GM12878 (cell line): ENCODE data around the gene UIMC1. TPM values are rescaled to one million over a fixed set of nuclear protein-coding genes. Genes with fewer than 3 reads are reported as not detected.

Source experiments
- ATAC-seq: fragments of 200-7000 bp; cut with Tn5 transposase; 3 replicates; pipeline ENCODE4 v1.9.1; 2020; ENCODE audit warnings: mild to moderate bottlenecking, moderate library complexity
- BruUV-seq: library from RNA; stranded (reverse); fragments of 400-500 nt; replicated peaks from 2 replicates; lab custom pipeline; 2021; lab: Mats Ljungman, UMichigan
- CTCF ChIA-PET: fragments of 300-600 bp; sonication (Branson Sonifier 250); formaldehyde crosslinking; extraction: SDS; loops from one replicate; lab custom pipeline; 2021; ENCODE audit warnings: inconsistent platforms; lab: Yijun Ruan, JAX
- POLR2A ChIA-PET: fragments of 350-600 bp; formaldehyde crosslinking; extraction: SDS; loops from one replicate; lab custom pipeline; 2021; ENCODE audit warnings: inconsistent platforms; lab: Charles Lee
- RAD21 ChIA-PET: fragments of 300-600 bp; sonication (Branson Sonifier 250); formaldehyde crosslinking; loops from one replicate; lab custom pipeline; 2023; ENCODE audit warnings: antibody characterized with exemption; ENCODE audit not compliant: unreplicated experiment; lab: Charles Lee
- SMC1A ChIA-PET: fragments of 300-600 bp; sonication (Branson Sonifier 250); formaldehyde crosslinking; loops from one replicate; lab custom pipeline; 2023; ENCODE audit not compliant: unreplicated experiment, uncharacterized antibody; lab: Charles Lee
- DNase-seq: peaks from one replicate; pipeline ENCODE4 v3.0.0-alpha.2; 2011; ENCODE audit warnings: low read depth, low spot score
- FAIRE-seq: peaks from 3 replicates; lab custom pipeline; 2011; peaks lifted over from hg19 to GRCh38; lab: Jason Lieb, UNC
- H2AFZ ChIP-seq: 2 replicates; pipeline ENCODE4 v1.6.0; 2011; ENCODE audit warnings: low read depth, low read length, control low read depth; ENCODE audit not compliant: control insufficient read depth
- H3K27ac ChIP-seq: 2 replicates; pipeline ENCODE4 v1.5.1; 2011; ENCODE audit warnings: control low read depth; ENCODE audit not compliant: control insufficient read depth, insufficient read depth
- H3K27me3 ChIP-seq, 2 experiments: replicated peaks in 1 of 2; 2 replicates each; pipeline versions ENCODE4 v1.6.0 to v1.6.1; 2011; ENCODE audit warnings: low read length in 1 of 2; ENCODE audit not compliant: control insufficient read depth in 2 of 2, insufficient read depth in 2 of 2
- H3K36me3 ChIP-seq, 2 experiments: 2 replicates each; pipeline ENCODE4 v1.5.1; 2011; ENCODE audit warnings: low read length in 1 of 2; ENCODE audit not compliant: control insufficient read depth in 2 of 2, insufficient read depth in 2 of 2
- H3K4me1 ChIP-seq: 2 replicates; pipeline ENCODE4 v1.6.1; 2011; ENCODE audit warnings: mild to moderate bottlenecking, low read length, moderate library complexity, mixed read lengths; ENCODE audit not compliant: control insufficient read depth, insufficient read depth
- H3K4me2 ChIP-seq: 2 replicates; pipeline ENCODE4 v1.6.0; 2011; ENCODE audit warnings: control low read depth; ENCODE audit not compliant: control insufficient read depth, insufficient read depth
- H3K4me3 ChIP-seq: fragments of 200-600 bp; sonication (generic); 2 replicates; pipeline ENCODE4 v1.5.1; 2016
- H3K79me2 ChIP-seq: 2 replicates; pipeline ENCODE4 v1.6.0; 2011; ENCODE audit warnings: low read length; ENCODE audit not compliant: control insufficient read depth, insufficient read depth
- H3K9ac ChIP-seq: 2 replicates; pipeline ENCODE4 v1.8.0; 2011; ENCODE audit warnings: low read length, control low read depth, mixed read lengths; ENCODE audit not compliant: control insufficient read depth, insufficient read depth
- H3K9me3 ChIP-seq: replicated peaks from 3 replicates; pipeline ENCODE4 v1.5.1; 2011; ENCODE audit warnings: mild to moderate bottlenecking, low read length; ENCODE audit not compliant: control insufficient read depth, insufficient read depth
- H4K20me1 ChIP-seq: 2 replicates; pipeline ENCODE4 v1.6.0; 2011; ENCODE audit not compliant: control insufficient read depth, insufficient read depth
- DPF2 ChIP-seq: fragments of 450-650 bp; IDR thresholded peaks from 2 replicates; pipeline ENCODE4 v1.6.1; 2017; ENCODE audit warnings: mild to moderate bottlenecking
- FOXK2 ChIP-seq: fragments of 450-650 bp; IDR thresholded peaks from 2 replicates; pipeline ENCODE4 v1.6.1; 2017; ENCODE audit warnings: mild to moderate bottlenecking, moderate library complexity
- POLR2AphosphoS5 ChIP-seq: IDR thresholded peaks from 2 replicates; pipeline ENCODE4 v1.6.1; 2011; ENCODE audit warnings: mild to moderate bottlenecking, low read length, inconsistent platforms
- RBBP5 ChIP-seq: fragments of 200-600 bp; sonication (generic); conservative IDR thresholded peaks from 2 replicates; pipeline ENCODE4 v1.6.1; 2016
- RFX5 ChIP-seq: IDR thresholded peaks from 2 replicates; pipeline ENCODE4 v1.6.1; 2011; ENCODE audit warnings: low read depth, low read length, improper control_type of control experiment
- RUNX3 ChIP-seq: IDR thresholded peaks from 2 replicates; pipeline ENCODE4 v1.6.1; 2012; ENCODE audit warnings: low read length, inconsistent platforms
- SMC3 ChIP-seq: IDR thresholded peaks from 2 replicates; pipeline ENCODE4 v1.6.1; 2011; ENCODE audit warnings: low read length, improper control_type of control experiment, borderline replicate concordance
- TBL1XR1 ChIP-seq: IDR thresholded peaks from 2 replicates; pipeline ENCODE4 v1.6.1; 2012; ENCODE audit warnings: low read depth, low read length, improper control_type of control experiment
- WGBS: methylation state at CpG from one replicate; pipeline ENCODE4 v1.1.6; 2016; ENCODE audit warnings: low lambda C conversion rate; ENCODE audit not compliant: insufficient replicate concordance, insufficient coverage; ENCODE audit errors: missing lambda C conversion rate; 5-methylcytosine and 5-hydroxymethylcytosine counted together
- in situ Hi-C: fragments of 300-500 bp; cut with MboI; formaldehyde crosslinking; loops from 9 replicates; pipeline ENCODE4 v1.14.3; 2018; ENCODE audit warnings: mixed read lengths
- intact Hi-C: fragments of 100-400 bp; cut with micrococcal nuclease; formaldehyde crosslinking; loops from one replicate; pipeline ENCODE4 v1.14.2; 2022; ENCODE audit not compliant: unreplicated experiment
- polyA plus RNA-seq, 11 experiments: library from polyadenylated mRNA; depleted of rRNA in 4 of 11; unstranded in 6 of 11; stranded (reverse) in 5 of 11; fragments of >200 nt; fragmentation: Nextera tagmentation in 4 of 11; fragmentation: Illumina TruSeq in 1 of 11; extraction: Ambion mirVana in 4 of 11; extraction: Trizol in 1 of 11; gene quantifications; 1 replicate in 1 of 11; 2 replicates in 10 of 11; pipeline versions ENCODE4 v1.2.1 to v1.2.3, GENCODE V29; 2011 to 2016; ENCODE audit warnings: inconsistent platforms in 2 of 11, missing spikeins in 2 of 11, low read depth in 1 of 11
- total RNA-seq, 4 experiments: library from RNA; depleted of rRNA in 3 of 4; stranded (reverse); fragments of >200 nt in 3 of 4; fragmentation: Illumina TruSeq in 1 of 4; extraction: Trizol in 1 of 4; gene quantifications; 2 replicates each; pipeline versions ENCODE4 v1.2.1 to v1.2.3, GENCODE V29; 2013 to 2021
- TF ChIP-seq, protein P1 (sequence below): fragments of 450-650 bp; IDR thresholded peaks from 2 replicates; pipeline ENCODE4 v1.6.1; 2014; ENCODE audit warnings: mild to moderate bottlenecking
- TF ChIP-seq, protein P2 (sequence below): IDR thresholded peaks from 2 replicates; pipeline ENCODE4 v1.6.1; 2011; ENCODE audit warnings: low read depth, low read length, improper control_type of control experiment, borderline replicate concordance
- TF ChIP-seq, protein P3 (sequence below): IDR thresholded peaks from 2 replicates; pipeline ENCODE4 v1.6.1; 2012; ENCODE audit warnings: mild to moderate bottlenecking, low read depth, low read length

Gene UIMC1
- total and polyA plus RNA-seq, 10 of the 15 experiments (the other 5 are each of a cell fraction or from before 2014, with no cell fraction given): 16.2 to 51.4 (median 32.7) TPM

DNA sequence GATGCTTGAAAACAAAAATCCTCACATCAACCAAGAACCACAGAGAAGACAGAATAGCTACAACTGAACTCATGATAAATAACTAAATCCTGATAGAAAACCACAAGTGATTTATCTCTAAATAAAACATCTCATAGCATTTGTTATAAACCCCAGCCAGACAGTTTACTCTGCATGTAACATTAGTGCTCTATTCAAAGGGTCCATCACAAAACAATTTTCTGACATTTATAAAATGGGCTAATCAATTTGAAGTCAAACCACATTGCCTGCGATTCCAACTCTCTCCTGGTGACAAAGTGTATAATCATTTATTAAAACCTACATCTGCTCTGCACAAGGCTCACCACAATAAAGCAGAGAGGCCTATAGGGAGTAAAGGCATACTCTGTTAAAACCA, 49.8 kb downstream of the UIMC1 start:
- RAD21 ChIA-PET: interaction anchor here (3.0 kb wide), 1 partner anchor 296 kb away, joined by 12 read pairs; no protein-coding TSS in a partner anchor
- H3K79me2 ChIP-seq: no peaks in the 10 kb centered on the region
- POLR2A ChIA-PET: no interaction called here
- WGBS: 97% methylated on average over 1 of the region's 1 CpG
- intact Hi-C loops (loop anchor here (10.0 kb wide), 1 partner anchor 142 kb away; the partner anchor contains the start of gene UNC5A), in situ Hi-C loops (loop anchor here (5.0 kb wide), 1 partner anchor 299 kb away; no protein-coding TSS in a partner anchor)
- FAIRE-seq (no peak), ATAC-seq (no peak), DNase-seq (no peak)
- CTCF ChIA-PET: interaction anchor here (1.2 to 3.5 kb wide), 5 partner anchors 10 to 296 kb away, joined by 3 to 23 read pairs (median 3); no protein-coding TSS in a partner anchor
- H3K9me3 ChIP-seq: no peaks in the 10 kb centered on the region
- TF ChIP-seq POLR2AphosphoS5: no peak
- no peak for TF ChIP-seq DPF2
- no peak for TF ChIP-seq RBBP5
- no peak for TF ChIP-seq FOXK2
- no peak for TF ChIP-seq SMC3
- TF ChIP-seq, protein P1, sequence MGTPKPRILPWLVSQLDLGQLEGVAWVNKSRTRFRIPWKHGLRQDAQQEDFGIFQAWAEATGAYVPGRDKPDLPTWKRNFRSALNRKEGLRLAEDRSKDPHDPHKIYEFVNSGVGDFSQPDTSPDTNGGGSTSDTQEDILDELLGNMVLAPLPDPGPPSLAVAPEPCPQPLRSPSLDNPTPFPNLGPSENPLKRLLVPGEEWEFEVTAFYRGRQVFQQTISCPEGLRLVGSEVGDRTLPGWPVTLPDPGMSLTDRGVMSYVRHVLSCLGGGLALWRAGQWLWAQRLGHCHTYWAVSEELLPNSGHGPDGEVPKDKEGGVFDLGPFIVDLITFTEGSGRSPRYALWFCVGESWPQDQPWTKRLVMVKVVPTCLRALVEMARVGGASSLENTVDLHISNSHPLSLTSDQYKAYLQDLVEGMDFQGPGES: no peak
- TF ChIP-seq RFX5: no peak
- H3K4me3 ChIP-seq: no peak overlapping the region
- H3K27ac ChIP-seq: no peak overlapping the region
- H3K9ac ChIP-seq: no peak overlapping the region
- H3K4me2 ChIP-seq: no peak overlapping the region
- SMC1A ChIA-PET: interaction anchor here (1.2 kb wide), 1 partner anchor 266 kb away, joined by 3 read pairs; no protein-coding TSS in a partner anchor
- peaks cover 0 to 25% of the 10 kb centered on the region in 2 experiments; a peak in 3 of 4 replicates for H3K36me3 ChIP-seq
- H3K27me3 ChIP-seq: no peaks in the 10 kb centered on the region
- no peak overlapping the region for H2AFZ ChIP-seq
- H4K20me1 ChIP-seq: no peaks in the 10 kb centered on the region
- H3K4me1 ChIP-seq: no peaks in the 10 kb centered on the region
- no TSS peak for BruUV-seq

DNA sequence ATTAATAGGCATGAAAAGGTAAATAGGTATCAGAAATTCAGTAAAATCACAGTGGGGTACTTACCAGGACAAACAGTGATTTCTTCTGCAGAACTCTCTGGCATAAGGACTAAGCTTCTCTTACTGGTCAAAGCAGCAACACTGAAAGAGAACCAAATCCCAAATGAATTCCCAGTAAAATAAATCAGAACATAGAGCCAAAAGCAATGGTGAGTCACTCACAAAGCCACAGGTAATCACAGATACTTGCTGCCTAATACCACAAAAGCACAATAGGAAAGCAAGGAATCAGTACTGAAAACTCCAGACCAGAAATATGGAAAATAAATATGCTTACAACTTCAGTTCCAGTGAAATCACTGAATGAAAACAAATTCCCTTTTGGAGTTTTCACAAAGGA, 50.7 kb downstream of the UIMC1 start:
- in situ Hi-C loops: loop anchor here (5.0 kb wide), 1 partner anchor 299 kb away; no protein-coding TSS in a partner anchor
- TF ChIP-seq, protein P2, sequence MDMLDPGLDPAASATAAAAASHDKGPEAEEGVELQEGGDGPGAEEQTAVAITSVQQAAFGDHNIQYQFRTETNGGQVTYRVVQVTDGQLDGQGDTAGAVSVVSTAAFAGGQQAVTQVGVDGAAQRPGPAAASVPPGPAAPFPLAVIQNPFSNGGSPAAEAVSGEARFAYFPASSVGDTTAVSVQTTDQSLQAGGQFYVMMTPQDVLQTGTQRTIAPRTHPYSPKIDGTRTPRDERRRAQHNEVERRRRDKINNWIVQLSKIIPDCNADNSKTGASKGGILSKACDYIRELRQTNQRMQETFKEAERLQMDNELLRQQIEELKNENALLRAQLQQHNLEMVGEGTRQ: no peak
- TF ChIP-seq, protein P3, sequence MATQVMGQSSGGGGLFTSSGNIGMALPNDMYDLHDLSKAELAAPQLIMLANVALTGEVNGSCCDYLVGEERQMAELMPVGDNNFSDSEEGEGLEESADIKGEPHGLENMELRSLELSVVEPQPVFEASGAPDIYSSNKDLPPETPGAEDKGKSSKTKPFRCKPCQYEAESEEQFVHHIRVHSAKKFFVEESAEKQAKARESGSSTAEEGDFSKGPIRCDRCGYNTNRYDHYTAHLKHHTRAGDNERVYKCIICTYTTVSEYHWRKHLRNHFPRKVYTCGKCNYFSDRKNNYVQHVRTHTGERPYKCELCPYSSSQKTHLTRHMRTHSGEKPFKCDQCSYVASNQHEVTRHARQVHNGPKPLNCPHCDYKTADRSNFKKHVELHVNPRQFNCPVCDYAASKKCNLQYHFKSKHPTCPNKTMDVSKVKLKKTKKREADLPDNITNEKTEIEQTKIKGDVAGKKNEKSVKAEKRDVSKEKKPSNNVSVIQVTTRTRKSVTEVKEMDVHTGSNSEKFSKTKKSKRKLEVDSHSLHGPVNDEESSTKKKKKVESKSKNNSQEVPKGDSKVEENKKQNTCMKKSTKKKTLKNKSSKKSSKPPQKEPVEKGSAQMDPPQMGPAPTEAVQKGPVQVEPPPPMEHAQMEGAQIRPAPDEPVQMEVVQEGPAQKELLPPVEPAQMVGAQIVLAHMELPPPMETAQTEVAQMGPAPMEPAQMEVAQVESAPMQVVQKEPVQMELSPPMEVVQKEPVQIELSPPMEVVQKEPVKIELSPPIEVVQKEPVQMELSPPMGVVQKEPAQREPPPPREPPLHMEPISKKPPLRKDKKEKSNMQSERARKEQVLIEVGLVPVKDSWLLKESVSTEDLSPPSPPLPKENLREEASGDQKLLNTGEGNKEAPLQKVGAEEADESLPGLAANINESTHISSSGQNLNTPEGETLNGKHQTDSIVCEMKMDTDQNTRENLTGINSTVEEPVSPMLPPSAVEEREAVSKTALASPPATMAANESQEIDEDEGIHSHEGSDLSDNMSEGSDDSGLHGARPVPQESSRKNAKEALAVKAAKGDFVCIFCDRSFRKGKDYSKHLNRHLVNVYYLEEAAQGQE: no peak
- no peak for TF ChIP-seq RUNX3
- no peak for TF ChIP-seq TBL1XR1

More for the DNA sequence above, 50.7 kb downstream of the UIMC1 start:
- Histone ChIP-seq H3K36me3 (peaks cover 0 to 25% of the 10 kb centered on the region in 2 experiments; a peak in 3 of 4 replicates), H3K79me2 (no peaks in the 10 kb centered on the region), H3K27ac (no peak overlapping the region), H3K4me1 (no peaks in the 10 kb centered on the region), H4K20me1 (no peaks in the 10 kb centered on the region), H3K4me3 (no peak overlapping the region), H3K4me2 (no peak overlapping the region), H3K27me3 (no peaks in the 10 kb centered on the region), H3K9ac (no peak overlapping the region), H3K9me3 (no peaks in the 10 kb centered on the region), H2AFZ (no peak overlapping the region)
- ChIA-PET SMC1A (no interaction called here), CTCF (no interaction called here), POLR2A (no interaction called here), RAD21 (no interaction called here)
- BruUV-seq: no TSS peak
- no peak for DNase-seq
- intact Hi-C loops: loop anchor here (10.0 kb wide), 1 partner anchor 141 kb away; the partner anchor contains the start of gene UNC5A
- no peak for FAIRE-seq
- no peak for ATAC-seq
